HL-60 (cell line): ENCODE data around the gene RALA.

Source experiments
- CTCF ChIP-seq: IDR thresholded peaks from one replicate; pipeline ENCODE4 v1.5.1; 2011; ENCODE audit warnings: low read length, control low read depth, inconsistent platforms; ENCODE audit not compliant: insufficient read depth
- GABPA ChIP-seq: IDR thresholded peaks from 2 replicates; pipeline ENCODE4 v1.6.1; 2012; ENCODE audit warnings: low read depth
- POLR2AphosphoS5 ChIP-seq: IDR thresholded peaks from 2 replicates; pipeline ENCODE4 v1.6.1; 2012; ENCODE audit warnings: low read depth
- SPI1 ChIP-seq: IDR thresholded peaks from 2 replicates; pipeline ENCODE4 v1.6.1; 2012; ENCODE audit warnings: low read depth, mild to moderate bottlenecking, borderline replicate concordance
- TF ChIP-seq, protein P1 (sequence below): IDR thresholded peaks from 2 replicates; pipeline ENCODE4 v1.6.1; 2012; ENCODE audit warnings: low read depth; ENCODE audit not compliant: insufficient replicate concordance

DNA sequence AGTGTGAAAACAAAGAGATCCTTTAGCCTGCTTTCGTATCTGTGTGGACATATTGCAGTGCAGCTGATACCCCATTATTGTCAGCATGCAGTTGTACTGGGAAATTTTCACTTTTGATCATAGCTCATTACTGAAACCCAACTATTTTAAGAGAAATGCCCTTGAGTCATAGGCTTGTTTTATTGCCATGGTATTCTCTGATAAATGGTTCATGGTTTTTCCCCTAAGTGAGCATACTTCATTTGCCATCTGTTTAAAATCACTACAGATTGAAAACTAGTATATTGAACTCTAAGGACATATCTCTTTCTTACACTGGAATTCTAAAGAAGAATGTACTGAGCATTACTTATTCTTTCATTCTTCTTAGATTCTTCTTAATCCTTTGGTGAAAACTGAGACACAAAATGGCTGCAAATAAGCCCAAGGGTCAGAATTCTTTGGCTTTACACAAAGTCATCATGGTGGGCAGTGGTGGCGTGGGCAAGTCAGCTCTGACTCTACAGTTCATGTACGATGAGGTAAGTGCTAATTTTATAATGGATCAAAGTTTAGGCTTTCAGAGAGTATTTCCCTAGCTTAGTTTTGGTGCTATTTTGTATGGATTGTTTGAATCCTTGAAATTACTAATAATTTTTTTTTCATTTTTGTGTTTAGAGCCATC lies 63.0 kb downstream of the RALA start:
- TF ChIP-seq POLR2AphosphoS5 (no peak), CTCF (no peak), GABPA (no peak), SPI1 (no peak)
- TF ChIP-seq, protein P1, sequence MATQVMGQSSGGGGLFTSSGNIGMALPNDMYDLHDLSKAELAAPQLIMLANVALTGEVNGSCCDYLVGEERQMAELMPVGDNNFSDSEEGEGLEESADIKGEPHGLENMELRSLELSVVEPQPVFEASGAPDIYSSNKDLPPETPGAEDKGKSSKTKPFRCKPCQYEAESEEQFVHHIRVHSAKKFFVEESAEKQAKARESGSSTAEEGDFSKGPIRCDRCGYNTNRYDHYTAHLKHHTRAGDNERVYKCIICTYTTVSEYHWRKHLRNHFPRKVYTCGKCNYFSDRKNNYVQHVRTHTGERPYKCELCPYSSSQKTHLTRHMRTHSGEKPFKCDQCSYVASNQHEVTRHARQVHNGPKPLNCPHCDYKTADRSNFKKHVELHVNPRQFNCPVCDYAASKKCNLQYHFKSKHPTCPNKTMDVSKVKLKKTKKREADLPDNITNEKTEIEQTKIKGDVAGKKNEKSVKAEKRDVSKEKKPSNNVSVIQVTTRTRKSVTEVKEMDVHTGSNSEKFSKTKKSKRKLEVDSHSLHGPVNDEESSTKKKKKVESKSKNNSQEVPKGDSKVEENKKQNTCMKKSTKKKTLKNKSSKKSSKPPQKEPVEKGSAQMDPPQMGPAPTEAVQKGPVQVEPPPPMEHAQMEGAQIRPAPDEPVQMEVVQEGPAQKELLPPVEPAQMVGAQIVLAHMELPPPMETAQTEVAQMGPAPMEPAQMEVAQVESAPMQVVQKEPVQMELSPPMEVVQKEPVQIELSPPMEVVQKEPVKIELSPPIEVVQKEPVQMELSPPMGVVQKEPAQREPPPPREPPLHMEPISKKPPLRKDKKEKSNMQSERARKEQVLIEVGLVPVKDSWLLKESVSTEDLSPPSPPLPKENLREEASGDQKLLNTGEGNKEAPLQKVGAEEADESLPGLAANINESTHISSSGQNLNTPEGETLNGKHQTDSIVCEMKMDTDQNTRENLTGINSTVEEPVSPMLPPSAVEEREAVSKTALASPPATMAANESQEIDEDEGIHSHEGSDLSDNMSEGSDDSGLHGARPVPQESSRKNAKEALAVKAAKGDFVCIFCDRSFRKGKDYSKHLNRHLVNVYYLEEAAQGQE = no peak
